T-helper 2 cell treated with Interferon-gamma antibody and Interleukin-4, amounts not matched to agents 100 ng/mL and 5 ng/mL, for 36 hours (primary cell): ENCODE data around the gene PLD5. TPM values are rescaled to one million over a fixed set of nuclear protein-coding genes. Genes with fewer than 3 reads are reported as not detected.
"Not testable (repeated sequence)": the region's sequence is repeated elsewhere in the genome, so short reads cannot be mapped to it uniquely, and the experiment has no call there.

ENCODE experiments used
- intact Hi-C: fragments of 100-400 bp; cut with micrococcal nuclease; formaldehyde crosslinking; loops from one replicate; pipeline ENCODE4 v1.15.1; 2023
- total RNA-seq: library from RNA; stranded (reverse); gene quantifications from 2 replicates; pipeline ENCODE4 v1.2.3, GENCODE V29; 2022

The PLD5 gene
- total RNA-seq, 1 donor from 2014 or later = not detected

- intact Hi-C loops = not testable (repeated sequence)
Observed at GRCh38 chr1:242212961-242213360, 311.5 kb downstream of the PLD5 start.

- intact Hi-C loops = no loop called here
Observed at GRCh38 chr1:242212401-242212800, 312.1 kb downstream of the PLD5 start.

- intact Hi-C loops = no loop called here
Observed at GRCh38 chr1:242211254-242212022, 313.1 kb downstream of the PLD5 start.

- intact Hi-C loops = not testable (repeated sequence)
Observed at GRCh38 chr1:242210316-242210715, 314.2 kb downstream of the PLD5 start.

GRCh38 chr1:242209063-242209462 lies 315.4 kb downstream of the PLD5 start:
- intact Hi-C loops = no loop called here

GRCh38 chr1:242208021-242208420 lies 316.5 kb downstream of the PLD5 start:
- intact Hi-C loops = no loop called here

- intact Hi-C loops = no loop called here
Observed at GRCh38 chr1:242206994-242207393, 317.5 kb downstream of the PLD5 start.

GRCh38 chr1:242205622-242206489 lies 318.6 kb downstream of the PLD5 start:
- intact Hi-C loops = no loop called here

GRCh38 chr1:242203262-242203661 lies 321.2 kb downstream of the PLD5 start:
- intact Hi-C loops = no loop called here

- intact Hi-C loops = no loop called here
Observed at GRCh38 chr1:242201090-242201489, 323.4 kb downstream of the PLD5 start.

- intact Hi-C loops = no loop called here
Observed at GRCh38 chr1:242199776-242200458, 324.6 kb downstream of the PLD5 start.

- intact Hi-C loops = no loop called here
Observed at GRCh38 chr1:242197907-242198820, 326.3 kb downstream of the PLD5 start.

GRCh38 chr1:242196914-242197313 lies 327.6 kb downstream of the PLD5 start:
- intact Hi-C loops = no loop called here

- intact Hi-C loops = no loop called here
Observed at GRCh38 chr1:242196101-242196500, 328.4 kb downstream of the PLD5 start.

- intact Hi-C loops = no loop called here
Observed at GRCh38 chr1:242189591-242189990, 334.9 kb downstream of the PLD5 start.

- intact Hi-C loops = no loop called here
Observed at GRCh38 chr1:242187816-242188215, 336.7 kb downstream of the PLD5 start.

- intact Hi-C loops = no loop called here
Observed at GRCh38 chr1:242187171-242187570, 337.3 kb downstream of the PLD5 start.

GRCh38 chr1:242185731-242186130 lies 338.8 kb downstream of the PLD5 start:
- intact Hi-C loops = no loop called here

- intact Hi-C loops = no loop called here
Observed at GRCh38 chr1:242184955-242185354, 339.5 kb downstream of the PLD5 start.

- intact Hi-C loops = not testable (repeated sequence)
Observed at GRCh38 chr1:242179767-242180166, 344.7 kb downstream of the PLD5 start.
